ENCODE results near the gene PAPLN.
A peak's percentile ranks its signal among the peaks of the same experiment; 100 is the strongest.

PAPLN gene

GRCh38 chr14:73240816-73241480 is 3.6 kb downstream of the PAPLN start:
- no peak overlapping the region for H3K4me2 ChIP-seq (ENCODE audit: low read length)
- H3K9me3 ChIP-seq (replicated peaks; ENCODE audit: low read length), result no peaks in the 10 kb centered on the region
- no peak overlapping the region for H3K4me3 ChIP-seq (ENCODE audit: low read length)
- H3K27me3 ChIP-seq (ENCODE audit: control insufficient read depth, insufficient read depth, low read length), result peaks cover 34% of the 10 kb centered on the region
- H3K9ac ChIP-seq (ENCODE audit: low read depth, low read length), result no peak overlapping the region
- H3K36me3 ChIP-seq (ENCODE audit: insufficient read depth, low read length), result no peaks in the 10 kb centered on the region
- H3K4me1 ChIP-seq (ENCODE audit: control insufficient read depth, insufficient read depth, low read length), result peaks cover 36% of the 10 kb centered on the region

GRCh38 chr14:73241481-73242165 is 4.3 kb downstream of the PAPLN start:
- no peaks in the 10 kb centered on the region for H3K9me3 ChIP-seq (replicated peaks; ENCODE audit: low read length)
- no peak overlapping the region for H3K4me3 ChIP-seq (ENCODE audit: low read length)
- H3K4me1 ChIP-seq (ENCODE audit: control insufficient read depth, insufficient read depth, low read length), result peaks cover 37% of the 10 kb centered on the region
- peaks cover 27% of the 10 kb centered on the region for H3K27me3 ChIP-seq (ENCODE audit: control insufficient read depth, insufficient read depth, low read length)
- no peak overlapping the region for H3K4me2 ChIP-seq (ENCODE audit: low read length)
- H3K9ac ChIP-seq (ENCODE audit: low read depth, low read length), result no peak overlapping the region
- H3K36me3 ChIP-seq (ENCODE audit: insufficient read depth, low read length), result no peaks in the 10 kb centered on the region

- Histone ChIP-seq H3K4me3 (ENCODE audit: low read length) (no peak overlapping the region), H3K4me2 (ENCODE audit: low read length) (no peak overlapping the region), H3K9ac (ENCODE audit: low read depth, low read length) (no peak overlapping the region)
These were observed 5.1 kb downstream of the PAPLN start for GRCh38 chr14:73242357-73242901.

GRCh38 chr14:73243341-73243740 is 6.0 kb downstream of the PAPLN start:
- Histone ChIP-seq H3K27me3 (ENCODE audit: control insufficient read depth, insufficient read depth, low read length) (peaks cover 11% of the 10 kb centered on the region), H3K4me1 (ENCODE audit: control insufficient read depth, insufficient read depth, low read length) (peaks cover 25% of the 10 kb centered on the region)

More at GRCh38 chr14:73242357-73242901, 5.1 kb downstream of the PAPLN start:
- no peaks in the 10 kb centered on the region for H3K36me3 ChIP-seq (ENCODE audit: insufficient read depth, low read length)
- H3K27me3 ChIP-seq (ENCODE audit: control insufficient read depth, insufficient read depth, low read length), result peaks cover 20% of the 10 kb centered on the region
- peaks cover 34% of the 10 kb centered on the region for H3K4me1 ChIP-seq (ENCODE audit: control insufficient read depth, insufficient read depth, low read length)
- H3K9me3 ChIP-seq (replicated peaks; ENCODE audit: low read length), result no peaks in the 10 kb centered on the region

GRCh38 chr14:73243748-73244147 is 6.4 kb downstream of the PAPLN start:
- Histone ChIP-seq H3K27me3 (ENCODE audit: control insufficient read depth, insufficient read depth, low read length) (peaks cover 11% of the 10 kb centered on the region), H3K4me2 (ENCODE audit: low read length) (no peak overlapping the region), H3K4me3 (ENCODE audit: low read length) (no peak overlapping the region), H3K4me1 (ENCODE audit: control insufficient read depth, insufficient read depth, low read length) (peaks cover 25% of the 10 kb centered on the region), H3K9me3 (replicated peaks; ENCODE audit: low read length) (no peaks in the 10 kb centered on the region), H3K9ac (ENCODE audit: low read depth, low read length) (no peak overlapping the region), H3K36me3 (ENCODE audit: insufficient read depth, low read length) (no peaks in the 10 kb centered on the region)

More at GRCh38 chr14:73243341-73243740, 6.0 kb downstream of the PAPLN start:
- H3K9me3 ChIP-seq (replicated peaks; ENCODE audit: low read length), result no peaks in the 10 kb centered on the region
- no peak overlapping the region for H3K4me2 ChIP-seq (ENCODE audit: low read length)
- no peak overlapping the region for H3K9ac ChIP-seq (ENCODE audit: low read depth, low read length)
- H3K36me3 ChIP-seq (ENCODE audit: insufficient read depth, low read length), result no peaks in the 10 kb centered on the region
- no peak overlapping the region for H3K4me3 ChIP-seq (ENCODE audit: low read length)

- Histone ChIP-seq H3K4me2 (ENCODE audit: low read length) (no peak overlapping the region), H3K4me1 (ENCODE audit: control insufficient read depth, insufficient read depth, low read length) (peaks cover 19% of the 10 kb centered on the region), H3K9me3 (replicated peaks; ENCODE audit: low read length) (no peaks in the 10 kb centered on the region), H3K4me3 (ENCODE audit: low read length) (no peak overlapping the region), H3K9ac (ENCODE audit: low read depth, low read length) (no peak overlapping the region), H3K27me3 (ENCODE audit: control insufficient read depth, insufficient read depth, low read length) (peaks cover 11% of the 10 kb centered on the region), H3K36me3 (ENCODE audit: insufficient read depth, low read length) (no peaks in the 10 kb centered on the region)
These were observed 7.4 kb downstream of the PAPLN start for GRCh38 chr14:73244541-73245290.

GRCh38 chr14:73245480-73246325 is 8.4 kb downstream of the PAPLN start:
- H3K4me1 ChIP-seq (ENCODE audit: control insufficient read depth, insufficient read depth, low read length), result peaks cover 14% of the 10 kb centered on the region
- no peaks in the 10 kb centered on the region for H3K36me3 ChIP-seq (ENCODE audit: insufficient read depth, low read length)
- H3K4me3 ChIP-seq (ENCODE audit: low read length), result peak overlapping the region; percentile 66
- H3K9me3 ChIP-seq (replicated peaks; ENCODE audit: low read length), result no peaks in the 10 kb centered on the region
- peaks cover 8% of the 10 kb centered on the region for H3K27me3 ChIP-seq (ENCODE audit: control insufficient read depth, insufficient read depth, low read length)
- peak overlapping the region; percentile 87 for H3K4me2 ChIP-seq (ENCODE audit: low read length)
- peak overlapping the region; percentile 57 for H3K9ac ChIP-seq (ENCODE audit: low read depth, low read length)

- peaks cover 14% of the 10 kb centered on the region for H3K4me1 ChIP-seq (ENCODE audit: control insufficient read depth, insufficient read depth, low read length)
- peaks cover 8% of the 10 kb centered on the region for H3K27me3 ChIP-seq (ENCODE audit: control insufficient read depth, insufficient read depth, low read length)
- H3K36me3 ChIP-seq (ENCODE audit: insufficient read depth, low read length), result no peaks in the 10 kb centered on the region
- H3K9ac ChIP-seq (ENCODE audit: low read depth, low read length), result peak overlapping the region; percentile 57
- peak overlapping the region; percentile 66 for H3K4me3 ChIP-seq (ENCODE audit: low read length)
- peak overlapping the region; percentile 87 for H3K4me2 ChIP-seq (ENCODE audit: low read length)
- H3K9me3 ChIP-seq (replicated peaks; ENCODE audit: low read length), result no peaks in the 10 kb centered on the region
These were observed 9.3 kb downstream of the PAPLN start for GRCh38 chr14:73246387-73247150.

GRCh38 chr14:73248108-73248868 is 11.0 kb downstream of the PAPLN start:
- H3K4me3 ChIP-seq (ENCODE audit: low read length), result no peak overlapping the region
- no peaks in the 10 kb centered on the region for H3K36me3 ChIP-seq (ENCODE audit: insufficient read depth, low read length)
- no peak overlapping the region for H3K4me2 ChIP-seq (ENCODE audit: low read length)
- peaks cover 8% of the 10 kb centered on the region for H3K27me3 ChIP-seq (ENCODE audit: control insufficient read depth, insufficient read depth, low read length)
- H3K4me1 ChIP-seq (ENCODE audit: control insufficient read depth, insufficient read depth, low read length), result peaks cover 14% of the 10 kb centered on the region
- no peaks in the 10 kb centered on the region for H3K9me3 ChIP-seq (replicated peaks; ENCODE audit: low read length)
- no peak overlapping the region for H3K9ac ChIP-seq (ENCODE audit: low read depth, low read length)

GRCh38 chr14:73249108-73249507 is 11.8 kb downstream of the PAPLN start:
- no peak overlapping the region for H3K4me3 ChIP-seq (ENCODE audit: low read length)
- peaks cover 14% of the 10 kb centered on the region for H3K4me1 ChIP-seq (ENCODE audit: control insufficient read depth, insufficient read depth, low read length)
- no peaks in the 10 kb centered on the region for H3K36me3 ChIP-seq (ENCODE audit: insufficient read depth, low read length)
- no peaks in the 10 kb centered on the region for H3K9me3 ChIP-seq (replicated peaks; ENCODE audit: low read length)
- no peak overlapping the region for H3K9ac ChIP-seq (ENCODE audit: low read depth, low read length)
- no peaks in the 10 kb centered on the region for H3K27me3 ChIP-seq (ENCODE audit: control insufficient read depth, insufficient read depth, low read length)
- no peak overlapping the region for H3K4me2 ChIP-seq (ENCODE audit: low read length)
